OCI-LY1 (cell line): ENCODE results near the gene SECISBP2L.

Experiments
- H2AFZ ChIP-seq: fragments of 200-600 bp; sonication (generic), shearing (Covaris generic); 2 replicates; pipeline ENCODE4 v1.6.0; 2014; ENCODE audit warnings: antibody characterized with exemption, mild to moderate bottlenecking, low read length
- H3F3A ChIP-seq: fragments of 200-600 bp; sonication (generic), shearing (Covaris generic); 2 replicates; pipeline ENCODE4 v1.6.0; 2014; ENCODE audit warnings: mild to moderate bottlenecking, antibody characterized with exemption, low read length, moderate library complexity; ENCODE audit not compliant: insufficient read depth
- H3K27ac ChIP-seq: fragments of 200-600 bp; sonication (generic); 2 replicates; pipeline ENCODE4 v1.5.1; 2014; ENCODE audit warnings: low read length, mixed run types, mild to moderate bottlenecking, low read depth; ENCODE audit not compliant: poor library complexity, severe bottlenecking
- H3K27me3 ChIP-seq: fragments of 200-600 bp; sonication (generic); 2 replicates; pipeline ENCODE4 v1.6.0; 2014; ENCODE audit warnings: antibody characterized with exemption, mild to moderate bottlenecking, low read length, moderate library complexity; ENCODE audit not compliant: insufficient read depth
- H3K36me3 ChIP-seq: fragments of 200-600 bp; sonication (generic); 2 replicates; pipeline ENCODE4 v1.6.1; 2014; ENCODE audit warnings: mild to moderate bottlenecking, antibody characterized with exemption, low read length, moderate library complexity, mixed read lengths; ENCODE audit not compliant: insufficient read depth
- H3K4me1 ChIP-seq: fragments of 200-600 bp; sonication (generic); 2 replicates; pipeline ENCODE4 v1.5.1; 2014; ENCODE audit warnings: mild to moderate bottlenecking, low read length, moderate library complexity; ENCODE audit not compliant: insufficient read depth, severe bottlenecking
- H3K4me2 ChIP-seq: fragments of 200-600 bp; sonication (generic), shearing (Covaris generic); 2 replicates; pipeline ENCODE4 v1.6.1; 2014; ENCODE audit warnings: low read length
- H3K4me3 ChIP-seq: fragments of 200-600 bp; sonication (generic); 2 replicates; pipeline ENCODE4 v1.5.1; 2014; ENCODE audit warnings: low read length, low read depth, mild to moderate bottlenecking, mixed read lengths; ENCODE audit not compliant: poor library complexity, severe bottlenecking
- H3K79me2 ChIP-seq: fragments of 200-600 bp; shearing (Covaris generic); 2 replicates; pipeline ENCODE4 v1.6.1; 2016; ENCODE audit warnings: mixed run types, low read length, mixed read lengths; ENCODE audit not compliant: insufficient read depth
- H3K9ac ChIP-seq: fragments of 200-600 bp; sonication (generic), shearing (Covaris generic); 2 replicates; pipeline ENCODE4 v1.6.1; 2014; ENCODE audit warnings: mild to moderate bottlenecking, low read length, mixed read lengths
- H3K9me2 ChIP-seq: fragments of 200-600 bp; sonication (generic), shearing (Covaris generic); 2 replicates; pipeline ENCODE4 v1.6.1; 2014; ENCODE audit warnings: low read depth, mild to moderate bottlenecking, low read length, mixed read lengths
- H3K9me3 ChIP-seq: fragments of 200-600 bp; shearing (Covaris generic); 2 replicates; pipeline ENCODE4 v1.6.1; 2014; ENCODE audit warnings: low read length, mixed read lengths
- H4K20me1 ChIP-seq: fragments of 200-600 bp; sonication (generic), shearing (Covaris generic); 2 replicates; pipeline ENCODE4 v1.6.0; 2016; ENCODE audit warnings: mild to moderate bottlenecking, low read length; ENCODE audit not compliant: insufficient read depth
- CTCF ChIP-seq: fragments of 200-600 bp; sonication (generic), shearing (Covaris generic); IDR thresholded peaks from 2 replicates; pipeline ENCODE4 v1.5.1; 2017; ENCODE audit warnings: mild to moderate bottlenecking, antibody characterized with exemption, low read length, moderate library complexity, mixed read lengths
- EZH2 ChIP-seq: fragments of 200-600 bp; sonication (generic), shearing (Covaris generic); IDR thresholded peaks from 2 replicates; pipeline ENCODE4 v1.8.0; 2017; ENCODE audit warnings: borderline replicate concordance, mixed run types, mild to moderate bottlenecking, antibody characterized with exemption, low read length, moderate library complexity, mixed read lengths

SECISBP2L gene

GRCh38 chr15:48940508-48940907, 105.7 kb downstream of the SECISBP2L start:
- H3K4me1 ChIP-seq, result no peaks in the 10 kb centered on the region
- H4K20me1 ChIP-seq, result no peaks in the 10 kb centered on the region
- H3K9ac ChIP-seq, result no peak overlapping the region
- no peaks in the 10 kb centered on the region for H3K9me2 ChIP-seq
- no peaks in the 10 kb centered on the region for H3K27me3 ChIP-seq
- no peak overlapping the region for H3K27ac ChIP-seq
- no peaks in the 10 kb centered on the region for H3K9me3 ChIP-seq
- no peak overlapping the region for H3K4me2 ChIP-seq
- TF ChIP-seq EZH2 (no peak), CTCF (no peak)
- H3K79me2 ChIP-seq, result no peaks in the 10 kb centered on the region
- H2AFZ ChIP-seq, result no peak overlapping the region
- H3K36me3 ChIP-seq, result no peaks in the 10 kb centered on the region
- H3K4me3 ChIP-seq, result no peak overlapping the region
- H3F3A ChIP-seq, result no peaks in the 10 kb centered on the region

- H3K9me3 ChIP-seq, result no peaks in the 10 kb centered on the region
- no peak overlapping the region for H3K4me2 ChIP-seq
- H3K36me3 ChIP-seq, result no peaks in the 10 kb centered on the region
- H4K20me1 ChIP-seq, result no peaks in the 10 kb centered on the region
- TF ChIP-seq EZH2 (no peak), CTCF (no peak)
- H3K4me3 ChIP-seq, result no peak overlapping the region
- no peak overlapping the region for H3K9ac ChIP-seq
- no peaks in the 10 kb centered on the region for H3K9me2 ChIP-seq
- no peak overlapping the region for H2AFZ ChIP-seq
- no peaks in the 10 kb centered on the region for H3F3A ChIP-seq
- H3K4me1 ChIP-seq, result no peaks in the 10 kb centered on the region
- H3K27ac ChIP-seq, result no peak overlapping the region
- H3K27me3 ChIP-seq, result no peaks in the 10 kb centered on the region
- no peaks in the 10 kb centered on the region for H3K79me2 ChIP-seq
Observed at GRCh38 chr15:48939648-48940047, 106.6 kb downstream of the SECISBP2L start.
